ENCODE data around the gene INF2. TPM values are rescaled to one million over a fixed set of nuclear protein-coding genes. Genes with fewer than 3 reads are reported as not detected.

The INF2 gene
- total RNA-seq, 1 experiment from 2014 or later, result 58.3 TPM

- Mint-ChIP-seq H3K36me3 (ENCODE audit: insufficient read depth in 1 of 3, low read depth in 3 of 3) (peaks cover 5 to 34% (median 28%) of the 10 kb centered on the region in 3 experiments; a peak in 6 of 7 replicates), H3K27me3 (ENCODE audit: low read depth) (no peaks in the 10 kb centered on the region), H3K4me1 (peaks cover 0 to 6% of the 10 kb centered on the region in 2 experiments; a peak in 1 of 4 replicates), H3K4me3 (no peak overlapping the region), H3K27ac (no peak overlapping the region), H3K9me3 (no peaks in the 10 kb centered on the region)
- Histone ChIP-seq H4K5ac (ENCODE audit: insufficient read length, low read depth, low read length) (no peak overlapping the region), H3K27me3 (ENCODE audit: insufficient read depth, low read length) (no peaks in the 10 kb centered on the region), H2AK5ac (ENCODE audit: insufficient read length, low read length) (no peak overlapping the region), H2BK20ac (ENCODE audit: low read depth, low read length, poor library complexity, severe bottlenecking) (no peak overlapping the region), H3K23ac (ENCODE audit: insufficient read length, low read depth, low read length) (no peak overlapping the region), H3K9ac (ENCODE audit: extremely low read depth, insufficient read length, low read length) (no peak overlapping the region), H3K79me1 (ENCODE audit: insufficient read depth, low read depth, low read length, poor library complexity, severe bottlenecking) (no peaks in the 10 kb centered on the region), H3K14ac (ENCODE audit: insufficient read depth, low read length) (no peak overlapping the region), H2AFZ (ENCODE audit: low read length) (no peak overlapping the region), H2BK12ac (ENCODE audit: insufficient read length, low read depth, low read length) (no peak overlapping the region), H3K4me1 (ENCODE audit: insufficient read depth, low read length) (no peaks in the 10 kb centered on the region), H2BK120ac (ENCODE audit: low read depth, low read length, poor library complexity, severe bottlenecking) (no peak overlapping the region), H3K18ac (ENCODE audit: insufficient read length, low read depth, low read length) (no peak overlapping the region), H3K23me2 (ENCODE audit: insufficient read length, low read depth, low read length, poor library complexity, severe bottlenecking) (no peaks in the 10 kb centered on the region), H4K91ac (ENCODE audit: insufficient read length, low read depth, low read length) (no peak overlapping the region), H3K27ac (ENCODE audit: insufficient read length, low read depth, low read length) (no peak overlapping the region), H2BK15ac (ENCODE audit: low read depth, low read length) (no peak overlapping the region), H3K4me2 (ENCODE audit: insufficient read depth, insufficient read length, low read length) (no peak overlapping the region), H3K4ac (ENCODE audit: low read depth, low read length) (no peak overlapping the region), H3T11ph (ENCODE audit: low read length) (no peak overlapping the region), H4K20me1 (ENCODE audit: control insufficient read depth, insufficient read depth, insufficient read length) (no peaks in the 10 kb centered on the region), H4K8ac (replicated peaks; ENCODE audit: insufficient read length, low read depth, low read length) (no peak overlapping the region), H3K79me2 (ENCODE audit: insufficient read depth, low read length) (no peaks in the 10 kb centered on the region), H3K56ac (ENCODE audit: insufficient read length, low read depth, low read length) (no peak overlapping the region), H3K9me3 (ENCODE audit: control insufficient read depth, low read depth, low read length) (no peaks in the 10 kb centered on the region), H2BK5ac (ENCODE audit: insufficient read length, low read length) (no peak overlapping the region)
- no peak for DNase-seq
- TF ChIP-seq CTCF (conservative IDR thresholded peaks at IDR 0.05), result no peak
- WGBS (ENCODE audit: extremely low coverage, insufficient read length, low lambda C conversion rate), result no CpG with 5 or more reads among the region's 40 CpGs
Observed at GRCh38 chr14:104712881-104713734, 23.7 kb downstream of the INF2 start.

All from H9 (cell line).